Frontal cortex (tissue), 4 donors: Measurements from ENCODE around the gene CST5. TPM values are rescaled to one million over a fixed set of nuclear protein-coding genes. Genes with fewer than 3 reads are reported as not detected.
"Not testable (repeated sequence)": the region's sequence is repeated elsewhere in the genome, so short reads cannot be mapped to it uniquely, and the experiment has no call there.

Experiments
- DNase-seq, 2 donors: peaks; one replicate each; pipeline ENCODE4 v3.0.0; 2012; ENCODE audit warnings: low spot score in 2 of 2
- FAIRE-seq: peaks from 2 replicates; lab custom pipeline; 2012; peaks lifted over from hg19 to GRCh38; lab: Jason Lieb, UNC
- total RNA-seq: library from RNA; depleted of rRNA; stranded (reverse); fragments of >200 nt; gene quantifications from one replicate; pipeline ENCODE4 v1.2.3, GENCODE V29; 2014
- donor health status: control.
- donor health status: control.
- donor health status: control.

The CST5 gene
- total RNA-seq, 1 donor from 2014 or later: not detected

DNA sequence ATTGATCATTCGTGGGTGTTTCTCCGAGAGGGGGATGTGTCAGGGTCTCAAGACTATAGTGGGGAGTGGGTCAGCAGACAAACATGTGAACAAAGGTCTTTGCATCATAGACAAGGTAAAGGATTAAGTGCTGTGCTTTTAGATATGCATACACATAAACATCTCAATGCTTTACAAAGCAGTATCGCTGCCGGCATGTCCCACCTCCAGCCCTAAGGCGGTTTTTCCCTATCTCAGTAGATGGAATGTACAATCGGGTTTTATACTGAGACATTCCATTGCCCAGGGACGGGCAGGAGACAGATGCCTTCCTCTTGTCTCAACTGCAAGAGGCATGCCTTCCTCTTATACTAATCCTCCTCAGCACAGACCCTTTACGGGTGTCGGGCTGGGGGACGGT lies 18.8 kb downstream of the CST5 start:
- not testable (repeated sequence) for DNase-seq, FAIRE-seq

- no peak for DNase-seq
- no peak for FAIRE-seq
These were observed 21.5 kb downstream of the CST5 start for GRCh38 chr20:23857962-23858595.

DNA sequence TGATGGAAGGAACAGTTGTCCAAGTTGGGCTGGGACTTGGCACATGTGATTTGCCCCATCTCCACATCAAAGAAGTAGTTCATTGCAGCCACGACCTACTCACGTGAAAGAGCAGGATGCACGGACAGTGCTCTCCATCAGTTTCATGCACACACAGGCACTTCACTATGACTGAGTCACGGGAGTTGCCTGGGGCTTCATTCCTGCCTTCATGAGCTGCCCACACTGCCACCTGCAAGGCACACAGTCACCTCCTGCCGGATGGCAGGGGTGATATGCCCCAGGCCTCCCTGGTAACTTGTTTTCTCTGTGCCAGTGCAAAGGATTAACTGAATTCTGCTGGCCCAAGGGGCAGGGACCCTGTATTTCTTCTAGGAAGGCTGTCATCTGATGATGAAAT lies 22.8 kb downstream of the CST5 start:
- no peak for FAIRE-seq

DNA sequence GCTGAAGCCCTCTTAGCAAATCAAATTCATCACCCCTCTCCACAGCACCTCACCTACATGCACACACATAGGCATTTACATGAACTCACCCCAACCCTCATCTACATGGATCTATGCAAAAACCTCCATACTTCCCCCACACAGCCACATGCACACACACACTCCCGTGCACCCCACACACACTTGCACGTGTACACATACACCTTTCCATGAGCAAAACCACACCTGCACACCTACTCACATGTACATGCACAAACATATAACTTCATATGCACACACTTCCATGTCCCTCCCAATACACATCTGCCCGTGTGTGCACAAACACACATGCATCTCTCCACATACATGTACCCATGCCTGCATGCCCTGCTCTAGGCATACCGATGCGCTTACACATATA lies 23.3 kb downstream of the CST5 start:
- FAIRE-seq: no peak
- no peak for DNase-seq

More for the DNA sequence above, 22.8 kb downstream of the CST5 start:
- DNase-seq: no peak

DNA sequence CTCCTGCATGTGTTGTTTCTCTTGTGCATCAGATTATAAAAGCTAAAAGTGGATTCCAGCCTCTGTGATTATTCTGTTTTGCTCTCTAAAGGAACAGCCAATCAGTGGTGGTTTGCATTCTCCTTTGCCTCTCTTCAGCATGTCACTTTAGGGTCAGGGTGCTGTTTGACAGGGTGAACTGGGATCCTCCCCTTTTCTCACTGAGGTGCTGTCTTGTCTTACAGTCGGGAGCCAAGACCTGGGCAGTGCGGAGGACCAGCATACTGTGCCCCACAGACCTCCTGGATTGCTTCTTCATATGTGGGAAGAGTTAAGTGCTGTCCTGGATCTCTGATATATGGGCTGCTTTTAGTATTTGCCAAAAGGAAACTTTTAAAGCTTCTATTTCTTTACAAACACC lies 37.9 kb downstream of the CST5 start:
- FAIRE-seq (no peak), DNase-seq (no peak)

DNA sequence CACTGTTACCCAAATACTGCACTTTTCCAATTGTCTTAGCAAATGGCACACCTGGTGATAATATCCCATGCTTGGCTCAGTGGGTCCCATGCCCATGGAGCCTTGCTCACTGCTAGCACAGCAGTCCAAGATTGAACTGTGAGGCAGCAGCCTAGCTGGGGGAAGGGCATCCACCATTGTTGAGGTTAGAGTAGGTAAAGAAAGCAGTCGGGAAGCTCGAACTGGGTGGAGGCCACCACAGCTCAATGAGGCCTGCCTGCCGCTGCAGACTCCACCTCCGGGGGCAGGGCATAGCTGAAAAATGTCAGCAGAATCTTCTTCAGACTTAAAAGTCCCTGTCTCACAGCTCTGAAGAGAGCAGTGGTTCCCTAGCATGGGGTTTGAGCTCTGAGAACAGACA lies 43.8 kb downstream of the CST5 start:
- DNase-seq (no peak), FAIRE-seq (no peak)

GRCh38 chr20:23832775-23833513 lies 46.6 kb downstream of the CST5 start:
- FAIRE-seq: no peak

DNA sequence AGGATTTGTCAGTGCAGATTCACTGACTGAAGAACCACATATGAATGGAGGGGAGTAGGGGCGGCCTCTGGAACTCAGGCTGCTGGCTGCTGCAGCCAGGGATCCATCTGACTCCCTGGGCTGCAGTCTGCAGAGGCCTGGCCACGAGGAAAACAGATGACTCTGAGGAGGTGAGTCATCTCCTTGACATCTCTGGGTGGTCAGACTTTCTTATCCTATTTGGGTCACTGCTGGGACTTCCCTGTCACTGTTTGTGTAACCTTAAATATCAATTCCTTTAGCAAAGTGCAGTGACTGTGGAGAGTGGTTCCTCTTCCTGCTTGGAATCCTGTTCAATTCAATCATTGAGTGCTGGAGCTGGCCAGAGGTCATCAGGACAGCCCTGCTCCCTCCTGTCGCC lies 47.6 kb downstream of the CST5 start:
- not testable (repeated sequence) for DNase-seq, FAIRE-seq

More at GRCh38 chr20:23832775-23833513, 46.6 kb downstream of the CST5 start:
- no peak for DNase-seq

DNA sequence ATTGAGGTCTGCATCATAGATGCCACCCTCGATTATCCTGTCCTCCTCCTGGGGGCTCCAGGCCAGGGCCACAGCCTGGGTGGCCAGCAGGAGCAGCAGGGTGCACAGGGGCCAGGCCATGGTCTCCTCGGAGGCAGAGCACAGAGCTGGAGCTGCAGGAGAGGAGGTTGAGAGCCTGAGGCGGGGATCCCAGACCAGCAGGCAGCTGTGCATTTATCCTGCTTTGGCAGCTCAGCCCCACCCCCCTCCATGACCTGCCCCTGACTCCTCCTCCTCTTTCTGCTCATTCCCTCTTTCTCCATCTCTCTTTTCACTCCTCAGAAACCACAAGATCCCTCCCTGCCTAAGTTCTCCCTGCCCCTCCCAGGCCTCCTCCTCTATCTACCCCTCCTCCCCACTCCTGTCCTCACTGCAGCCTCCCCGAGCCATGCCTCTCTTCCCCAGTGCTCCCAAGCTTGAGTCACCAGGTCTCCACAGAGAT lies 53.0 kb downstream of the CST5 start, which contains the start of gene CST2:
CST2 (minus strand) TSS at position 189 of the 481 bp plus-strand sequence; CDS start at position 120, 69 bp downstream.
- FAIRE-seq (no peak), DNase-seq (no peak)

Other genes with a start within 250 kb of the CST5 start
- 63.6 TPM for gene CST3, start 241.8 kb downstream of the CST5 start, total RNA-seq
- gene CST4, start 190.7 kb downstream of the CST5 start, total RNA-seq: not detected
- not detected for gene CST1, start 128.8 kb downstream of the CST5 start, total RNA-seq
- gene CST2, start 53.0 kb downstream of the CST5 start, total RNA-seq: not detected
- gene GGTLC1, start 109.0 kb upstream of the CST5 start, total RNA-seq: not detected